K562 (cell line): ENCODE data around the gene LAGE3. TPM values are rescaled to one million over a fixed set of nuclear protein-coding genes. Genes with fewer than 3 reads are reported as not detected.

ENCODE experiments used
- CBX3 ChIP-seq, 2 experiments: IDR thresholded peaks; 1 replicate in 1 of 2; 2 replicates in 1 of 2; pipeline ENCODE4 v1.6.1; 2012; ENCODE audit warnings: inconsistent platforms in 2 of 2, low read length in 2 of 2, borderline replicate concordance in 1 of 2, control low read depth in 1 of 2
- CREB3 ChIP-seq: fragments of 450-650 bp; conservative IDR thresholded peaks from 2 replicates; pipeline ENCODE4 v1.6.1; 2016; ENCODE audit warnings: missing genetic modification characterization, low read depth, mild to moderate bottlenecking, missing compliant biosample characterization, moderate library complexity
- FIP1L1 ChIP-seq: fragments of 200-400 bp; formaldehyde crosslinking; IDR thresholded peaks from 2 replicates; pipeline ENCODE4 v1.6.1; 2018; ENCODE audit warnings: mild to moderate bottlenecking, low read depth, low read length; ENCODE audit not compliant: poor library complexity, severe bottlenecking
- HINFP ChIP-seq: fragments of 450-650 bp; conservative IDR thresholded peaks from 2 replicates; pipeline ENCODE4 v1.6.1; 2016; ENCODE audit warnings: missing genetic modification characterization, low read depth, mild to moderate bottlenecking, control low read depth, missing compliant biosample characterization
- KAT2B ChIP-seq: IDR thresholded peaks from one replicate; pipeline ENCODE4 v1.6.1; 2012; ENCODE audit warnings: low read depth, mild to moderate bottlenecking, control low read depth, inconsistent platforms, low read length, moderate library complexity
- KLF13 ChIP-seq: fragments of 450-650 bp; IDR thresholded peaks from 2 replicates; pipeline ENCODE4 v1.6.1; 2016; ENCODE audit warnings: missing genetic modification characterization, low read depth, mild to moderate bottlenecking, missing compliant biosample characterization, moderate library complexity, borderline replicate concordance
- MLLT1 ChIP-seq, 2 experiments: fragments of 450-650 bp; IDR thresholded peaks; 2 replicates each; pipeline ENCODE4 v1.6.1; 2016
- PHTF2 ChIP-seq: fragments of 250-450 bp; sonication (Bioruptor Pico); IDR thresholded peaks from 2 replicates; pipeline ENCODE4 v1.5.0; 2021; ENCODE audit warnings: mild to moderate bottlenecking
- PKNOX1 ChIP-seq: fragments of 450-650 bp; IDR thresholded peaks from 2 replicates; pipeline ENCODE4 v1.6.1; 2016
- POLR2G ChIP-seq: fragments of 200-400 bp; formaldehyde crosslinking; IDR thresholded peaks from 2 replicates; pipeline ENCODE4 v1.6.1; 2017; ENCODE audit warnings: low read depth, mild to moderate bottlenecking, antibody characterized with exemption, low read length, moderate library complexity
- RFX7 ChIP-seq: fragments of 250-450 bp; sonication (Bioruptor Pico); IDR thresholded peaks from 2 replicates; pipeline ENCODE4 v1.5.1; 2021; ENCODE audit warnings: mild to moderate bottlenecking
- SP1 ChIP-seq: sonication (generic); formaldehyde crosslinking; IDR thresholded peaks from 2 replicates; pipeline ENCODE4 v1.8.1; 2022; ENCODE audit warnings: mild to moderate bottlenecking, missing genetic modification reagents
- TCF7L2 ChIP-seq: fragments of 150-350 bp; IDR thresholded peaks from 2 replicates; pipeline ENCODE4 v1.6.1; 2016; ENCODE audit warnings: low read depth, mild to moderate bottlenecking, low read length, moderate library complexity
- ZNF184 ChIP-seq: sonication (generic); formaldehyde crosslinking; IDR thresholded peaks from 2 replicates; pipeline ENCODE4 v1.5.0; 2020; ENCODE audit warnings: missing genetic modification reagents
- ZNF197 ChIP-seq: fragments of 200-800 bp; sonication (Bioruptor generic); IDR thresholded peaks from 2 replicates; pipeline ENCODE4 v1.6.1; 2016; ENCODE audit warnings: low read depth, missing genetic modification characterization, missing compliant biosample characterization
- ZNF217 ChIP-seq: sonication (generic); formaldehyde crosslinking; IDR thresholded peaks from 2 replicates; pipeline ENCODE4 v1.8.0; 2022; ENCODE audit warnings: mild to moderate bottlenecking, missing genetic modification reagents
- ZNF232 ChIP-seq: sonication (generic); formaldehyde crosslinking; IDR thresholded peaks from 2 replicates; pipeline ENCODE4 v1.8.0; 2022; ENCODE audit warnings: mild to moderate bottlenecking, missing genetic modification reagents
- ZNF431 ChIP-seq: sonication (generic); formaldehyde crosslinking; IDR thresholded peaks from 2 replicates; pipeline ENCODE4 v1.8.0; 2022; ENCODE audit warnings: mild to moderate bottlenecking, missing genetic modification reagents
- ZNF436 ChIP-seq: fragments of 250-450, 450-650 bp; sonication (Bioruptor Pico); formaldehyde crosslinking; IDR thresholded peaks from 2 replicates; pipeline ENCODE4 v1.7.0; 2020; ENCODE audit warnings: mild to moderate bottlenecking
- ZNF584 ChIP-seq: fragments of 200-800 bp; sonication (Bioruptor generic); IDR thresholded peaks from 2 replicates; pipeline ENCODE4 v1.6.1; 2016; ENCODE audit warnings: low read depth, mild to moderate bottlenecking, missing genetic modification characterization, missing compliant biosample characterization
- ZNF696 ChIP-seq: fragments of 250-450 bp; sonication (Bioruptor Pico); conservative IDR thresholded peaks from 2 replicates; pipeline ENCODE4 v1.4.0; 2020; ENCODE audit warnings: mild to moderate bottlenecking, moderate library complexity
- ZNF830 ChIP-seq: fragments of 250-450 bp; sonication (Bioruptor Pico); IDR thresholded peaks from 2 replicates; pipeline ENCODE4 v1.5.0; 2021; ENCODE audit warnings: mild to moderate bottlenecking
- polyA plus RNA-seq, 8 experiments: library from polyadenylated mRNA; depleted of rRNA in 4 of 8; stranded (reverse) in 5 of 8; unstranded in 3 of 8; fragments of >200 nt; fragmentation: Nextera tagmentation in 2 of 8; fragmentation: Illumina TruSeq in 1 of 8; extraction: Ambion mirVana in 2 of 8; extraction: Trizol in 1 of 8; gene quantifications; 2 replicates each; pipeline versions ENCODE4 v1.2.1 to v1.2.3, GENCODE V29; 2011 to 2014; ENCODE audit warnings: inconsistent platforms in 1 of 8, missing spikeins in 1 of 8
- total RNA-seq, 7 experiments: library from RNA; depleted of rRNA in 6 of 7; stranded (reverse); fragments of >200 nt in 6 of 7; fragmentation: Illumina TruSeq in 2 of 7; extraction: Trizol in 2 of 7; gene quantifications; 2 replicates each; pipeline versions ENCODE4 v1.2.1 to v1.2.3, GENCODE V29; 2011 to 2021; ENCODE audit warnings: low replicate concordance in 1 of 7
- TF ChIP-seq, protein P1 (sequence below): sonication (generic); formaldehyde crosslinking; IDR thresholded peaks from 2 replicates; pipeline ENCODE4 v1.8.0; 2022; ENCODE audit warnings: mild to moderate bottlenecking, missing genetic modification reagents

Gene LAGE3
- total and polyA plus RNA-seq, 9 of the 15 experiments (the other 6 are each of a cell fraction or from before 2014, with no cell fraction given) = 28.2 to 125 (median 35.8) TPM

DNA sequence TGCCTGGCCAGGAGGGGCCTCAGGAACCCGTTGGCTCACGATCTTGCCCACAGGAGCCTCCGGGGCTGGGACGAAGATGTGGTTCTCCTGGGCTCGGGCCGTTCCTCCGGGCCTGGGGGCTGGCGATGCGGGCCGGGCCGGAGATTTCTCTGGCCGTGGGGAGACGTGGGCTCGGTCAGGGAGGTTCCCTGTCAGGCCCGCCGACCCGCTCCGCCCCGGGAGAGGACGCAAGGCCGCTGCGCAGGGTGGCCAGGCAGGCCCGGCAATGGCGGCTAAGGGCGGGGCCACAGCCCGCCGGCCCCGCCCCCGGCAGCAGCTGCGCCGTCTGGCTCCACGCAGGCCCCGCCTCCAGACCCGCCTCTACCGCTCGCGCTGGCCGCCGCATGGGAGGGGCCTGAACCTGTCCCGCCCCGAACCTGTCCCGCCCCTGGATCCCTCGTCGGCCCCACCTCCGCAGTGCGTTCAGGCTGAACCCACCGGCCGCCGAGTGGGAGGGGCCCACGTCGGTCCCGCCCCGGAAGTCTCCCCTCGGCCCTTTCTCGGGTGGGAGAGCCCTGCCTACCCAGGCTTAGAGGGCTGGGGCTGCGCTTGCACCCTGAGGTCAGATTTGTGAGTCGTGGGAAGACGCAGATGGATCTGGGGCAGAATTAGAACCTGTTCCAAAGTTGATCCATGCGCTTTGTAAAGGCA, 37.0 kb upstream of the LAGE3 start, which contains the start of gene FAM3A (continued):
- TF ChIP-seq ZNF197 (no peak), SP1 (CRISPR knock-in tag) (peak; percentile 76), ZNF184 (CRISPR knock-in tag) (no peak), PHTF2 (CRISPR knock-in tag) (no peak), MLLT1 (IDR thresholded peaks at IDR 0.05) (no peak), KAT2B (no peak), ZNF431 (CRISPR knock-in tag) (no peak), RFX7 (CRISPR knock-in tag) (no peak), KLF13 (tag) (no peak), POLR2G (peak; percentile 79), HINFP (tag) (no peak), ZNF436 (CRISPR knock-in tag) (no peak), ZNF217 (no peak), CBX3 (IDR thresholded peaks at IDR 0.05; ENCODE audit: borderline replicate concordance in 1 of 2, low read length in 2 of 2) (no peak), CREB3 (no peak), FIP1L1 (peak; percentile 26), ZNF232 (CRISPR knock-in tag) (no peak), PKNOX1 (0 out of 2 replicates have a peak, but pooled peaks have one; percentile 15), TCF7L2 (no peak), ZNF696 (CRISPR knock-in tag) (no peak), ZNF584 (CRISPR knock-in tag) (no peak), ZNF830 (no peak)
- TF ChIP-seq, protein P1, sequence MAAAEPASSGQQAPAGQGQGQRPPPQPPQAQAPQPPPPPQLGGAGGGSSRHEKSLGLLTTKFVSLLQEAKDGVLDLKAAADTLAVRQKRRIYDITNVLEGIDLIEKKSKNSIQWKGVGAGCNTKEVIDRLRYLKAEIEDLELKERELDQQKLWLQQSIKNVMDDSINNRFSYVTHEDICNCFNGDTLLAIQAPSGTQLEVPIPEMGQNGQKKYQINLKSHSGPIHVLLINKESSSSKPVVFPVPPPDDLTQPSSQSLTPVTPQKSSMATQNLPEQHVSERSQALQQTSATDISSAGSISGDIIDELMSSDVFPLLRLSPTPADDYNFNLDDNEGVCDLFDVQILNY (CRISPR knock-in tag) = no peak
